Mesenchymal stem cell (in vitro differentiated cells and primary cell): ENCODE data around the gene ADAMTS19.
A peak's percentile ranks its signal among the peaks of the same experiment; 100 is the strongest.
"Not testable (repeated sequence)": the region's sequence is repeated elsewhere in the genome, so short reads cannot be mapped to it uniquely, and the experiment has no call there.

ENCODE experiments used
- DNase-seq: peaks from one replicate; pipeline ENCODE4 v3.0.0-alpha.2; 2013
- H2AFZ ChIP-seq: one replicate; pipeline ENCODE4 v1.6.1; 2013; ENCODE audit warnings: low read depth, mild to moderate bottlenecking, control low read depth, inconsistent platforms, low read length, moderate library complexity
- H2AK5ac ChIP-seq: 2 replicates; pipeline ENCODE4 v1.6.1; 2013; ENCODE audit warnings: low read length, moderate library complexity, mild to moderate bottlenecking, inconsistent platforms; ENCODE audit not compliant: severe bottlenecking
- H2BK120ac ChIP-seq: one replicate; pipeline ENCODE4 v1.6.1; 2013; ENCODE audit warnings: low read depth, mild to moderate bottlenecking, inconsistent platforms, low read length, moderate library complexity
- H2BK12ac ChIP-seq, 2 experiments: one replicate each; pipeline ENCODE4 v1.6.1; 2013; ENCODE audit warnings: inconsistent platforms in 2 of 2, low read length in 2 of 2, mild to moderate bottlenecking in 2 of 2, moderate library complexity in 2 of 2, control low read depth in 1 of 2
- H2BK15ac ChIP-seq: one replicate; pipeline ENCODE4 v1.6.1; 2013; ENCODE audit warnings: mild to moderate bottlenecking, low read depth, inconsistent platforms; ENCODE audit not compliant: poor library complexity, severe bottlenecking
- H2BK5ac ChIP-seq: 2 replicates; pipeline ENCODE4 v1.6.1; 2013; ENCODE audit warnings: low read depth, mild to moderate bottlenecking, low read length, control low read depth, inconsistent platforms; ENCODE audit not compliant: poor library complexity, severe bottlenecking
- H3K14ac ChIP-seq, 2 experiments: one replicate each; pipeline ENCODE4 v1.6.1; 2013; ENCODE audit warnings: inconsistent platforms in 2 of 2, low read length in 2 of 2, control low read depth in 1 of 2, mild to moderate bottlenecking in 1 of 2, moderate library complexity in 1 of 2
- H3K18ac ChIP-seq, 2 experiments: one replicate each; pipeline ENCODE4 v1.6.1; 2013; ENCODE audit warnings: inconsistent platforms in 2 of 2, low read length in 2 of 2, control low read depth in 1 of 2, low read depth in 1 of 2, mild to moderate bottlenecking in 1 of 2
- H3K23ac ChIP-seq, 2 experiments: one replicate each; pipeline ENCODE4 v1.6.1; 2013; ENCODE audit warnings: inconsistent platforms in 2 of 2, low read length in 2 of 2, mild to moderate bottlenecking in 2 of 2, moderate library complexity in 2 of 2, control low read depth in 1 of 2
- H3K27ac ChIP-seq: 2 replicates; pipeline ENCODE4 v1.5.1; 2013; ENCODE audit warnings: mild to moderate bottlenecking, moderate library complexity, low read length, control low read depth, inconsistent platforms; ENCODE audit not compliant: poor library complexity, severe bottlenecking
- H3K27me3 ChIP-seq, 2 experiments: 2 replicates each; pipeline versions ENCODE4 v1.6.1 to v1.7.0; 2013; ENCODE audit warnings: low read length in 2 of 2, mild to moderate bottlenecking in 2 of 2, moderate library complexity in 2 of 2, control low read depth in 1 of 2, inconsistent platforms in 1 of 2; ENCODE audit not compliant: control insufficient read depth in 1 of 2, insufficient read depth in 1 of 2
- H3K36me3 ChIP-seq, 2 experiments: 2 replicates each; pipeline versions ENCODE4 v1.6.1 to v1.7.0; 2013; ENCODE audit warnings: low read length in 2 of 2, control low read depth in 1 of 2, inconsistent platforms in 1 of 2, low read depth in 1 of 2, mild to moderate bottlenecking in 1 of 2; ENCODE audit not compliant: insufficient read depth in 2 of 2, control insufficient read depth in 1 of 2
- H3K4ac ChIP-seq, 2 experiments: one replicate each; pipeline ENCODE4 v1.6.1; 2013; ENCODE audit warnings: inconsistent platforms in 2 of 2, low read length in 2 of 2, mild to moderate bottlenecking in 2 of 2, moderate library complexity in 2 of 2, control low read depth in 1 of 2, low read depth in 1 of 2
- H3K4me1 ChIP-seq: 2 replicates; pipeline ENCODE4 v1.6.1; 2013; ENCODE audit warnings: low read depth, low read length, control low read depth; ENCODE audit not compliant: control insufficient read depth, insufficient read depth
- H3K4me2 ChIP-seq: 2 replicates; pipeline ENCODE4 v1.6.1; 2013; ENCODE audit warnings: low read length, mild to moderate bottlenecking, inconsistent platforms; ENCODE audit not compliant: poor library complexity, severe bottlenecking
- H3K4me3 ChIP-seq, 2 experiments: 2 replicates each; pipeline versions ENCODE4 v1.5.1 to v1.7.0; 2013; ENCODE audit warnings: low read length in 2 of 2, mild to moderate bottlenecking in 2 of 2, control low read depth in 1 of 2, low read depth in 1 of 2; ENCODE audit not compliant: insufficient read depth in 1 of 2
- H3K79me1 ChIP-seq: replicated peaks from 2 replicates; pipeline ENCODE4 v1.6.1; 2013; ENCODE audit warnings: mild to moderate bottlenecking, control low read depth, low read length, inconsistent platforms; ENCODE audit not compliant: poor library complexity, severe bottlenecking
- H3K9ac ChIP-seq: 2 replicates; pipeline ENCODE4 v1.7.0; 2013; ENCODE audit warnings: mild to moderate bottlenecking, low read length, moderate library complexity
- H3K9me3 ChIP-seq: 2 replicates; pipeline ENCODE4 v1.7.0; 2013; ENCODE audit warnings: mild to moderate bottlenecking, low read length; ENCODE audit not compliant: control insufficient read depth
- H4K8ac ChIP-seq: one replicate; pipeline ENCODE4 v1.6.1; 2013; ENCODE audit warnings: inconsistent platforms, mild to moderate bottlenecking, low read length, moderate library complexity
- H4K91ac ChIP-seq: one replicate; pipeline ENCODE4 v1.6.1; 2013; ENCODE audit warnings: mild to moderate bottlenecking, low read length, inconsistent platforms
- WGBS: methylation state at CpG from one replicate; pipeline ENCODE4 v1.1.7; 2013; ENCODE audit warnings: mixed read lengths; 5-methylcytosine and 5-hydroxymethylcytosine counted together

Gene ADAMTS19

GRCh38 chr5:129428636-129429035, 31.5 kb upstream of the ADAMTS19 start:
- H2BK12ac ChIP-seq, H3K4me2 ChIP-seq, H2AK5ac ChIP-seq, H2AFZ ChIP-seq, H3K14ac ChIP-seq, H3K9me3 ChIP-seq, H3K79me1 ChIP-seq, DNase-seq, H3K4ac ChIP-seq, H3K18ac ChIP-seq, H2BK15ac ChIP-seq, H3K9ac ChIP-seq, H3K27me3 ChIP-seq, H4K8ac ChIP-seq, H3K27ac ChIP-seq, H2BK120ac ChIP-seq, H4K91ac ChIP-seq, H3K4me1 ChIP-seq, H2BK5ac ChIP-seq, H3K23ac ChIP-seq, H3K36me3 ChIP-seq, H3K4me3 ChIP-seq: not testable (repeated sequence)
- WGBS = no CpG with 5 or more reads among the region's 5 CpGs

- H3K4me2 ChIP-seq = no peak overlapping the region
- no peak overlapping the region for H2BK12ac ChIP-seq
- peaks cover 4% of the 10 kb centered on the region for H3K9me3 ChIP-seq
- no peak overlapping the region for H3K14ac ChIP-seq
- no peak overlapping the region for H4K8ac ChIP-seq
- H3K4me1 ChIP-seq = no peaks in the 10 kb centered on the region
- DNase-seq = peak; percentile 24
- H3K18ac ChIP-seq = no peak overlapping the region
- H4K91ac ChIP-seq = no peak overlapping the region
- no peak overlapping the region for H3K4ac ChIP-seq
- H3K4me3 ChIP-seq = no peak overlapping the region
- H2BK120ac ChIP-seq = no peak overlapping the region
- H2BK5ac ChIP-seq = no peak overlapping the region
- no peak overlapping the region for H2AK5ac ChIP-seq
- no peak overlapping the region for H3K27ac ChIP-seq
- no peaks in the 10 kb centered on the region for H3K27me3 ChIP-seq
- no peak overlapping the region for H3K9ac ChIP-seq
- no peak overlapping the region for H2BK15ac ChIP-seq
- H3K36me3 ChIP-seq = no peaks in the 10 kb centered on the region
- no peak overlapping the region for H2AFZ ChIP-seq
- H3K79me1 ChIP-seq = no peaks in the 10 kb centered on the region
- H3K23ac ChIP-seq = no peak overlapping the region
Measured at GRCh38 chr5:129431406-129431805, 28.7 kb upstream of the ADAMTS19 start.

- Histone ChIP-seq H4K91ac (no peak overlapping the region), H3K4me1 (no peaks in the 10 kb centered on the region), H3K4ac (no peak overlapping the region), H2AFZ (no peak overlapping the region), H3K9ac (no peak overlapping the region), H3K23ac (no peak overlapping the region), H3K79me1 (no peaks in the 10 kb centered on the region), H3K4me3 (no peak overlapping the region), H2BK12ac (no peak overlapping the region), H2AK5ac (no peak overlapping the region), H3K4me2 (no peak overlapping the region), H3K27me3 (no peaks in the 10 kb centered on the region), H3K27ac (no peak overlapping the region), H2BK120ac (no peak overlapping the region), H4K8ac (no peak overlapping the region), H2BK15ac (no peak overlapping the region), H3K18ac (no peak overlapping the region), H3K36me3 (no peaks in the 10 kb centered on the region), H3K9me3 (peaks cover 2% of the 10 kb centered on the region), H2BK5ac (no peak overlapping the region), H3K14ac (no peak overlapping the region)
- no peak for DNase-seq
- WGBS = 94% methylated on average over 2 of the region's 3 CpGs
Measured at GRCh38 chr5:129438322-129438721, 21.8 kb upstream of the ADAMTS19 start.

GRCh38 chr5:129440424-129440823, 19.7 kb upstream of the ADAMTS19 start:
- Histone ChIP-seq H2BK120ac (no peak overlapping the region), H4K8ac (no peak overlapping the region), H3K4me2 (no peak overlapping the region), H3K23ac (no peak overlapping the region), H3K27ac (no peak overlapping the region), H2BK5ac (no peak overlapping the region), H2AFZ (no peak overlapping the region), H2BK12ac (no peak overlapping the region), H3K4me1 (no peaks in the 10 kb centered on the region), H2BK15ac (no peak overlapping the region), H3K4me3 (no peak overlapping the region), H3K79me1 (no peaks in the 10 kb centered on the region), H3K14ac (no peak overlapping the region), H3K4ac (no peak overlapping the region), H3K9ac (no peak overlapping the region), H3K36me3 (no peaks in the 10 kb centered on the region), H4K91ac (no peak overlapping the region), H3K27me3 (no peaks in the 10 kb centered on the region), H2AK5ac (no peak overlapping the region), H3K9me3 (no peaks in the 10 kb centered on the region), H3K18ac (no peak overlapping the region)
- 94% methylated on average over 6 of the region's 6 CpGs for WGBS
- DNase-seq = no peak
